HG02884 (cell line): ENCODE measurements around the gene ABCA7.

Experiments
- ATAC-seq: cut with Tn5 transposase; IDR thresholded peaks from one replicate; pipeline ENCODE4 v1.9.1; 2021; ENCODE audit warnings: mild to moderate bottlenecking, moderate library complexity; ENCODE audit not compliant: unreplicated experiment

Gene ABCA7

GRCh38 chr19:1039646-1040475 is at the start of gene ABCA7:
Gene ABCA7 (plus strand): TSS chr19:1040107. CDS start chr19:1041362, 1,255 bp downstream.
- peak; percentile 61 for ATAC-seq

DNA sequence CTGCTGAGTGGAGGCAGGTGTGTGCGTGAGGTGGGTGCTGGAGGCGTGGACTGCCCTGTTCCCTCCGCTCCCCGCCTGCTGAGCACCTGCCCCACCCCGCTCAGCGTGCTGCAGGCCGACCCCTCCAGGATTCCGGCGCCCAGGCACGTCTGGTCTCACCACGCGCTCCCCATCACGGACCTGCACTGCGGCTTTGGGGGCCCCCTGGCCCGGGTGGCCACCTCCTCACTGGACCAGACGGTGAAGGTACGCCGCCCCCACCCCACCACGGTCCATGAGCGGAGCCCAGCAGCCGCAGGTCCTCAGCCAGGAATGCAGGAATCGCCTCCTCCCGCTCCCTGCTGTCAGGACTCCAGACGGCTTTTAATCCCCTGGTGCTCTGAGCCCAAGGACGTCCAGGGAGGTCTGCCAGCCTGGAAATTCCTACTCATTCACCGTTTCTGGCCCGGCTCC is 49.8 kb upstream of the ABCA7 start:
- no peak for ATAC-seq

DNA sequence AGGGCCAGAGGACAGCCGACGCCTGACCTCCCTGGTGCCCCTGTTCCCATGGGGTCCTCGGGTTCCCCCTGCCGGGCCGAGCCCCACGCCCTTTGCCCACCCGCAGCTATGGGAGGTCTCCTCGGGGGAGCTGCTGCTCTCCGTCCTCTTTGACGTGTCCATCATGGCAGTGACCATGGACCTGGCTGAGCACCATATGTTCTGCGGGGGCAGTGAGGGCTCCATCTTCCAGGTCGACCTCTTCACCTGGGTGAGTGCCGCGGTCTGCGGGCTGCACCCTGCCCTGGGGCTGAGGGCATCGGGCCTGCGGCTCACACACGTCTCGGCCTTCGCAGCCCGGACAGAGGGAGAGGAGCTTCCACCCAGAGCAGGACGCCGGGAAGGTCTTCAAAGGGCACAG is 49.2 kb upstream of the ABCA7 start:
- no peak for ATAC-seq

- no peak for ATAC-seq
Observed at GRCh38 chr19:991174-991931, 48.6 kb upstream of the ABCA7 start.

GRCh38 chr19:991932-992669 is 47.8 kb upstream of the ABCA7 start:
- ATAC-seq: no peak

DNA sequence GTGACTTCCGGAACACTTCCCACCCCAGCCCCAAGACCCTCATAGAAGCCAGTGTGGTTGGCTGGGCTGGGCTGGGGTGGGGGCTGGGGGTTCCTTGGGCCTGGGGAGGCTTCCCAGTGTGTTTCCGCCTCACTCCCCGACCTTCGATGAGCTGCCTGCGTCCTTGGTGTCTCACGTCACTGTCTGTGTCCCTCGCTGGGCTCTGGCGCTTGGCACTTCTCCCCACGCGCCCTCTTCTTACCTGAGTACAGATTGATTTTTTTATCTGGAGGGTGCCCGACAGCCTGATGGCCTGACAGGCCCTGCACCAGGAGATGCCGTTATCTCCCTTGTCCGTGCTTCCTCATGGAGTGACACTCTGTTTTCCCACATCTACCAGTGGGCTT is 47.2 kb upstream of the ABCA7 start:
- no peak for ATAC-seq

- no peak for ATAC-seq
Observed at GRCh38 chr19:993361-993830, 46.5 kb upstream of the ABCA7 start.

- ATAC-seq: no peak
Observed at GRCh38 chr19:993831-994393, 46.0 kb upstream of the ABCA7 start.

DNA sequence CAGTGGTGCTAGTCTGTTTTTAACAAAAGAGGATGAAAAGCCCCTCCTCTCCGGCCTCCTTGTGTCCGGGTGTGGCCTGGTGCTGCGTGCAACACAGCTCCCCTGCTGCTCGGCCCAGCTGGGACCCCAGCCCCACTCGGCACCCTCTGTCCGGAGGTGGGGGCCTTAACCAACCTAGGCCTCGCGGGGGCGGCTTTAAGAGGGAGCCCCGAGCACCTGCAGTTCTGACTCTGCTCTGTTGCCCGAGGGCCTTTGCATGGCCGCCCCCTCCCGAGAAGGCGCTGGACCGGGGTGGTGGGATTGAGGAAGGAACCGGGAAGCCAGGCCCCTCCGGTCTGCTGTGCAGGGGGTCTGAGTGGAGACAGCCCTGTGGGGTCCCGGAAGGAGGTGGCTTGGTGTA is 45.4 kb upstream of the ABCA7 start:
- no peak for ATAC-seq

GRCh38 chr19:995051-995827 is 44.7 kb upstream of the ABCA7 start:
- ATAC-seq: no peak

- no peak for ATAC-seq
Observed at GRCh38 chr19:996051-996838, 43.7 kb upstream of the ABCA7 start.

GRCh38 chr19:998064-998463 is 41.8 kb upstream of the ABCA7 start:
- no peak for ATAC-seq

- ATAC-seq: no peak
Observed at GRCh38 chr19:999379-999719, 40.6 kb upstream of the ABCA7 start.

DNA sequence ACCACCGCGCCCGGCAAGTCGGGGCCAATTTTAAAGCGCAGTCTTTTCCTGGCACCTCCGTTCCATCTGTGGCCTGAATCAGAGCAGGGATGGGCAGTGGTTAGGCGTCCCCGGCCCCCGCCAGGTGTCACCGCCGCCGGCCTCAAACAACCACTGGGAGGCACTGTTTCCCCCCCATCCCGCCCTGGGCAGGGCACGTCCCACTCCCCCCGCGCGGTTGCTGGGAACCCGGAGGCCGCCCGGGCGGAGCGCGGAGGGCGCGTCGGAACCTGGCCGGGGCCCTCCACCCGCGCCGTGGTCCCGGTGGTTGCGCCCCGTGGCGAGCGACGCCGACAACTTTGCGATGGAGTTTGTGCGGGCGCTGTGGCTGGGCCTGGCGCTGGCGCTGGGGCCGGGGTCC is 39.8 kb upstream of the ABCA7 start, which contains the start of gene GRIN3B:
GRIN3B (plus strand) TSS at position 325 of the 400 bp plus-strand sequence; CDS start at position 344, 19 bp downstream.
- no peak for ATAC-seq

DNA sequence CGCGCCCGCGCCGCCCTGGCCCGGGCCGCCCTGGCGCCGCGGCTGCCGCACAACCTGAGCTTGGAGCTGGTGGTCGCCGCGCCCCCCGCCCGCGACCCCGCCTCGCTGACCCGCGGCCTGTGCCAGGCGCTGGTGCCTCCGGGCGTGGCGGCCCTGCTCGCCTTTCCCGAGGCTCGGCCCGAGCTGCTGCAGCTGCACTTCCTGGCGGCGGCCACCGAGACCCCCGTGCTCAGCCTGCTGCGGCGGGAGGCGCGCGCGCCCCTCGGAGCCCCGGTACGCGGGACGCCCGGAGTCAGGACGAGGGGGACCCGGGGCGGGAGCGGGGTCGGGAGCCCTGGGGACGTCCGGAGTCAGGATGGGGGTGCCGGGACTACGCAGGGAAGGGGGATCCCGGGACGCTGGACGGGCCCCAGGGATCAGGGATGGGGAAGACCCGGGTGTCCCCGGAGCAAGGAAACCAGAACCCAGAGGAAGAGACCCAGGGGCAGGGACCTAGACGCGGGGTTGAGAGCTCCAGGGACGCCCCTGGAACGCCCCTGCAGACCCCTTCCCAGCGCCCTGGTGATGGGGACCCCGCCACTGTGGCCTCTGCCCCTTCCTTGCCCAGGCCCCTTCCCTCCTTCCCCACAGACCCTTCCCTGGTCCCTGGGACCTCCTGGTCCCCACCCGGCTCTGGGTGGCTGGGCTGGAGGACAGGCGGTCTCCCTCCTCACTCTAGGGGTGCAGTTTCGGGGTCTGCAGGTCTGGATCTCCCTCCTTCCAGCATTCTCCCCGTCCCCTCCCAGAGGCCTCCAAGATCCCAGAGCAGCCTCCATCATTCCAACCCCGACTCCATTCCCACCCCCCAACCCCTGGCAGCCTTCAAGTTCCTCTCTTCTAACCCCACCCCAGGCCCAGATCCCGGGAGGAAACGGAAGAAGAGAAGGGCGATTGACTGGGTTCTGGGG is 39.0 kb upstream of the ABCA7 start:
- ATAC-seq: no peak

DNA sequence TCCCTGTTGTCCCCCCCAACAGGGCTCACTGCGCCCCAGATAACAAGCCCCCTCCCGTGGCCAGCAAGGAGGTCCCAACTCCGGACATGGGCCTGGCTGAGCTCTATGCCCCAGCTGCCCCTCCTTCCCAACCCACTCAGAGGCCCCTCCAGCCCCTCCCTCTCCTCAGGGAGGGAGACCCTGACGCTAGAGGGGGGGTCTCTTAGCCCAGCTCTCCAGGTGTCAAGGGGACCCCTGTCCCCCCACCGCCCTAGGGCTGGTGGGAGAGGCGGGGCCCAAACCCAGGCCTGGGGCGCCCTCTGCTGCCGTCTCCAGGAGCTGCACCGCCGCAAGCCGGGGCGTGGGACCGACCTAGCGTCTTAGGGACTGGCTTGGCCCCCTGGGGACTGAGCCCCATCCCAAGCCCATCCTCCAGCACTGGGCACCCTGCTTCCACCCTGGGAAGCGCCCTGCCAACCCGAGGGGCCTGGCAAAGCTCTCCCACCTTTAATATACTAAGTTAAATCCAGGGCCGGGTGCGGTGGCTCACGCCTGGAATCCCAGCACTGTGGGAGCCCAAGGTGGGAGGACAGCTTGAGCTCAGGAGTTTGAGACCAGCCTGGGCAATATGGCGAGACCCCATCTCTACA is 38.3 kb upstream of the ABCA7 start:
- ATAC-seq: no peak

GRCh38 chr19:1002600-1002999 is 37.3 kb upstream of the ABCA7 start:
- ATAC-seq: no peak

DNA sequence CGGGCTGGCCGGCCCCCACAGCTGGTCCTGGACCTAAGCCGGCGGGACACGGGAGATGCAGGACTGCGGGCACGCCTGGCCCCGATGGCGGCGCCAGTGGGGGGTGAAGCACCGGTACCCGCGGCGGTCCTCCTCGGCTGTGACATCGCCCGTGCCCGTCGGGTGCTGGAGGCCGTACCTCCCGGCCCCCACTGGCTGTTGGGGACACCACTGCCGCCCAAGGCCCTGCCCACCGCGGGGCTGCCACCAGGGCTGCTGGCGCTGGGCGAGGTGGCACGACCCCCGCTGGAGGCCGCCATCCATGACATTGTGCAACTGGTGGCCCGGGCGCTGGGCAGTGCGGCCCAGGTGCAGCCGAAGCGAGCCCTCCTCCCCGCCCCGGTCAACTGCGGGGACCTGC is 36.6 kb upstream of the ABCA7 start:
- no peak for ATAC-seq
